ENCODE data around the gene OSMR.
"Not testable (repeated sequence)": the region's sequence is repeated elsewhere in the genome, so short reads cannot be mapped to it uniquely, and the experiment has no call there.

Gene OSMR

GRCh38 chr5:38831117-38831516 is 14.7 kb upstream of the OSMR start:
- DNase-seq (ENCODE audit: low read depth, low spot score): no peak

DNA sequence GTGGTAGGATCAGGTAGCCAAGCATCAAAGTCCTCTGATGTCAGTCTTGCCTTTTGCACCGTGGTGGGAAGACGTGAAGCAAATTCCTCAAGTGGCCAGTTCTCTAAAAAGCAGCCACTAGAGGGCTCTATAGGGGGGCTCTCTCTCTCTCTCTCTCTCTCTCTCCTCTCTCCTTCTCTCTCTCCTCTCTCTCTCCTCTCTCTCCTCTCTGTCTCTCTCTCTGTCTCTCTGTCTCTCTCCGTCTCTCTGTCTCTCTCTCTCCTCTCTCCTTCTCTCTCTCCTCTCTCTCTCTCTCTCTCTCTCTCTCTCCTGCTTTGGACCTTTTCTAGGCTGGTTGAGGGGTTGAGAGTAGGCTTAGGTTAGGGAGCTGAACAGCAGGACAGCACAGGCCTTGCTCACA is 13.9 kb upstream of the OSMR start:
- DNase-seq (ENCODE audit: low read depth, low spot score): no peak

DNA sequence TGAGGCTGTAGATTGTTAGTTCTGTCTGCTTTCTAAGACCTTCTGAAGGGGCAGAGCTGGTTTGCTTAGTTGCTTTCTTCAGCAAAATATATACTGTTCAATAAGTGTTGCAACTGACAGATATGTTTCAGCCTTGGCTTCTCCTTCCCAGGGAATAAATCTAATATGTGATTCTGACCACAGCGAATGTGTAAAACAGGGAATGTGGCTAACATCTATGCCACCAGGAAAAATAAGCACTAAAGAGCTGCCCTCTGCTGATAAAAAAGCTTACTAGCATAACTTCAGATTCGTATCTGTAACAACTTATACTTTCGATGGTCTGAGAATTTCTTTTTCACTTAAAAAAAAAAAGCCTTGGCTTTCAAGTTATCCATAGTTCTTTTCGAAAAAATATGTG is 13.0 kb upstream of the OSMR start:
- DNase-seq (ENCODE audit: low read depth, low spot score): no peak

GRCh38 chr5:38835887-38836286 is 9.9 kb upstream of the OSMR start:
- DNase-seq (ENCODE audit: low read depth, low spot score): no peak

DNA sequence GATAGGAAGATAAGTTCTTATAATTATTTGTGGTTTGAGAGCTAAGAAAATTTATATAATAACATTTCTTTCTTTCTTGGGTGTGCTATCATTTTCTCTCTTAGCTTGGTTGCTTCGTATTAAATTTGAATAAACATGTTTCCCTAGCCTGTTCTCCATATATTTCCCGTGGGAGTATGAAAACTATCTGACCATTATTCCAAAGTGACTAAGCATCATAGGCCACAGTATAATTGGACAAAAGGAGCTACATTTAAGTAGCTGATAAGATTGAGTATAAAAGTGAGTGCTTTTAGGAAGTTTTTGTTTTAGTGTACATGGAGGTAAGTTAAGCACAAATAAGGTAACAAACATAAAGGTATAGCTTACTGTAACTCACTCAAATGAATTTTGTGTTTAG is 8.4 kb upstream of the OSMR start:
- no peak for DNase-seq (ENCODE audit: low read depth, low spot score)

- DNase-seq (ENCODE audit: low read depth, low spot score): no peak
Measured at GRCh38 chr5:38837932-38838331, 7.9 kb upstream of the OSMR start.

- no peak for DNase-seq (ENCODE audit: low read depth, low spot score)
Measured at GRCh38 chr5:38843665-38844064, 2.1 kb upstream of the OSMR start.

- no peak for DNase-seq (ENCODE audit: low read depth, low spot score)
Measured at GRCh38 chr5:38846379-38847011, 683 bp downstream of the OSMR start.

GRCh38 chr5:38847559-38848347 is 1.9 kb downstream of the OSMR start:
- DNase-seq (ENCODE audit: low read depth, low spot score): no peak

GRCh38 chr5:38848637-38849036 is 2.8 kb downstream of the OSMR start:
- no peak for DNase-seq (ENCODE audit: low read depth, low spot score)

DNA sequence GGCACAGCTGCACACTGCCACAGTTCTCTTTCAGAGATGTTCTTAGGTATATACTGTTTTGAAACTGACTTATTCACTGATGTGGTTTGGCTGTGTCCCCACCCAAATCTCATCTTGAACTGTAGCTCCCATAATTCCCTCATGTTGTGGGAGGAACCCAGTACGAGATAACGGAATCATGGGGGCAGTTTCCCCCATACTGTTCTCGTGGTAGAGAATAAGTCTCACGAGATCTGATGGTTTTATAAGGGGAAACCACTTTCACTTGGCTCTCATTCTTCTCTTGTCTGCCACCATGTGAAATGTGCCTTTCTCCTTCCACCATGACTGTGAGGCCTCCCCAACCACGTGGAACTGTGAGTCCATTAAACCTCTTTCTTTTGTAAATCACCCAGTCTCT is 5.8 kb downstream of the OSMR start:
- not testable (repeated sequence) for DNase-seq (ENCODE audit: low read depth, low spot score)

GRCh38 chr5:38853753-38854470 is 8.1 kb downstream of the OSMR start:
- no peak for DNase-seq (ENCODE audit: low read depth, low spot score)

DNA sequence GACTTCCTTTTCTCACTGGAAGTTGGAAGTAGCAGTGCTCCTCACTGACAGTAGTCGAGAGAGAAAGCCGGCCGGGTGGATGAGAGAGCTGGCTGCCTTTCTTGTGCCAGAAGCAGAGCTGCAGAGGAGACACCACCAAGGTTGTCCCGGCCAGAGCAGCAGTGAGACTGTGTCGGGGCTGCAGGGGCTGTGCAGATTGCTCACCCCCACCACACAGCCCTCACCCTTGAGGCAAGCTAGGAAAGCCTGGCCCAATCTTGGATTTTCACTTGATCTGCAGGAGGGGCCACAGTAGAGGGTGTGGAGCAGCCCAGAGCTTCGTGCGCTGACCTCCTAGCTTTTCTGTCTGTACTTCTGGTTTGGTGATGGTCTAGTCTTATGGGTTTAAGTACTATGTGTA is 9.1 kb downstream of the OSMR start:
- no peak for DNase-seq (ENCODE audit: low read depth, low spot score)

DNA sequence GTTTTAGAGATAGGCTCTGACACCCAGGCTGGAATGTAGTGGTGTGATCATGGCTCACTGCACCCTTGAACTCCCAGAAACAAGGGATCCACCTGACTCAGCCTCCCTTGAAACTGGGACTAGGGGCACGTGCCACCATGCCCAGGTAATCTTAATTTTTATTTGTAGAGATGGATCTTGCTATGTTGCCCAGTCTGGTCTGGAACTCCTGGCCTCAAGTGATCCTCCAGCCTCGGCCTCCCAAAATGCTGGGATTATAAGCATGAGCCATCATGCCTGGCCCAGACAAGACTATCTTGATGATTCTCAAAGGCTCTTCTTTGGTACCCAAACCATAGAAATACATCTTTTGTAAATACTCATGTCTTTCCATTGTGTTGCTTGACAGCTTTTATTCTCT is 10.8 kb downstream of the OSMR start:
- no peak for DNase-seq (ENCODE audit: low read depth, low spot score)

DNA sequence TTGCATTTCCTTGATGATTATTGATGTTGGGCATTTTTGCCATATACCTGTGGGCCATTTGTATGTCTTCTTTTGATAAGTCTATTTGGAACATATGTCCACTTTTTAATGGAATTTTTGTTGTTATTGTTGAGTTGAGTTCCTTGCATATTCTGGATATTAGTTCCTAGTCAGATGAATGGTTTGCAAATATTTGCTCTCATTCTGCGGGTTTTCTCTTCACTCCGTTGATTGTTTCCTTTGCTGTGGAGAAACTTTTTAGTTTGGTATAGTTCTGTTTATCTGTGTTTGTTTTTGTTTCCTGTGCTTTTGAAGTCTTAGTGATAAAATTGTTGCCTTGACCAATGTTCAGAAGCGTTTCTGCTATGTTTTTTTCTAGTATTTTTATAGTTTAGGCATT is 13.0 kb downstream of the OSMR start:
- no peak for DNase-seq (ENCODE audit: low read depth, low spot score)

DNA sequence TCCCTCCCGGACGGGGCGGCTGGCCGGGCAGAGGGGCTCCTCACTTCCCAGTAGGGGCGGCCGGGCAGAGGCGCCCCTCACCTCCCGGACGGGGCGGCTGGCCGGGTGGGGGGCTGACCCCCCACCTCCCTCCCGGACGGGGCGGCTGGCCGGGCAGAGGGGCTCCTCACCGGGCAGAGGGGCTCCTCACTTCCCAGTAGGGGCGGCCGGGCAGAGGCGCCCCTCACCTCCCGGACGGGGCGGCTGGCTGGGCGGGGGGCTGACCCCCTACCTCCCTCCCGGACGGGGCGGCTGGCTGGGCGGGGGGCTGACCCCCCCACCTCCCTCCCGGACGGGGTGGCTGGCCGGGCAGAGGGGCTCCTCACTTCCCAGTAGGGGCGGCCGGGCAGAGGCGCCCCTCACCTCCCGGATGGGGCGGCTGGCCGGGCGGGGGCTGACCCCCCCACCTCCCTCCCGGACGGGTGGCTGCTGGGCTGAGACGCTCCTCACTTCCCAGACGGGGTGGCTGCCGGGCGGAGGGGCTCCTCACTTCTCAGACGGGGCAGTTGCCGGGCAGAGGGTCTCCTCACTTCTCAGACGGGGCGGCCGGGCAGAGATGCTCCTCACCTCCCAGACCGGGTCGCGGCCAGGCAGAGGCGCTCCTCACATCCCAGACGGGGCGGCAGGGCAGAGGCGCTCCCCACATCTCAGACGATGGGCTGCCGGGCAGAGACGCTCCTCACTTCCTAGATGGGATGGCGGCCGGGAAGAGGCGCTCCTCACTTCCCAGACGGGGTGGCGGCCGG is 16.4 kb downstream of the OSMR start:
- not testable (repeated sequence) for DNase-seq (ENCODE audit: low read depth, low spot score)

- DNase-seq (ENCODE audit: low read depth, low spot score): no peak
Measured at GRCh38 chr5:38866362-38867031, 20.7 kb downstream of the OSMR start.

GRCh38 chr5:38867032-38867398 is 21.2 kb downstream of the OSMR start:
- no peak for DNase-seq (ENCODE audit: low read depth, low spot score)

DNA sequence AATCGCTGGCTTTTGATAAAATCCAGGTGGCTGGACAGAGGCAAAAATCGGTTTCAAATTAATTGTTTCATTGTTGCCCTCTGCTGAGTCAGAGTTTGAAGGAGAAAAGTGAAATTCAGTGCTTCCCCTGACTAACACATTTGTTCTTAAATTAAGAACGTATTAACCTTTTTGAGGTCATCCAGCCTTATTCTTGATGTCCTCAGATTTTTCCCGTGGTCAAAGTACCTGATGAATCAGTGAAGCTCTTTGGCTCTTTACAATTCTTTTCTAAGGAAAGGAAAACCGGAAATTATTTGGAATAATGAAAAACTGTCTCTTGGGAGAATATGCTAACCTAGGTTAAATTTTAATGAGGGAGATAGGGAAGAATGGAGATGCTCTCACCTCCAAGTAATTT is 21.6 kb downstream of the OSMR start:
- DNase-seq (ENCODE audit: low read depth, low spot score): no peak

GRCh38 chr5:38870595-38870994 is 24.8 kb downstream of the OSMR start:
- no peak for DNase-seq (ENCODE audit: low read depth, low spot score)

DNA sequence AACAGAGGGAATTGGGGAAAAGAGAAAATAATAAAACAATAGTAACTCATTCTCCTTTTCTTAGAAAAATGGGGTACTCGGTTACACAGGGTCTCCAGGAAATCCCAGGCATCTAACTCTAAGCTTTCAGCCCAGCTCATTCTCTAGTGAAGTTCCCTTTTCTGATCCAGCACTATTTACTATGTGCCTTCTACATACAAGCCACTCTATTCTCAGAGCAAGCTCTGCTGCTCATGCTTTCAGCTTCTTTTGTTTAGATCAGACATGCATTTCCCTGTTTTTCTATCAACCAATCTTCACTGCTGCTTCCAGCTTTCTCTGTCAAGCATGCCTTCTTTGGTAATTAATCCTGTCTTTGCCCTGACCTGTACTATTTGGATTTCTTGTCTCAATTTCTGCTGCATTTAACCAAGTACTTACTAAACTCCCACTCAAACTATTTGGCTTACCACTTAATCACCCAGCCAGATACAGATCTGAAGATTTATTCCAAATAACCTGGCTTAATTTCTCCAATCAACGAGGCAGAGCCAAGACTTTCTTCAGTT is 25.3 kb downstream of the OSMR start:
- no peak for DNase-seq (ENCODE audit: low read depth, low spot score)
